Superior temporal gyrus (tissue), 1 donor: ENCODE data around the gene KIF5C.
A peak's percentile ranks its signal among the peaks of the same experiment; 100 is the strongest.
"Not testable (repeated sequence)": the region's sequence is repeated elsewhere in the genome, so short reads cannot be mapped to it uniquely, and the experiment has no call there.

Experiments used
- DNase-seq: peaks from one replicate; pipeline ENCODE4 v3.0.0-alpha.2; 2016; ENCODE audit errors: extremely low spot score

KIF5C gene

DNA sequence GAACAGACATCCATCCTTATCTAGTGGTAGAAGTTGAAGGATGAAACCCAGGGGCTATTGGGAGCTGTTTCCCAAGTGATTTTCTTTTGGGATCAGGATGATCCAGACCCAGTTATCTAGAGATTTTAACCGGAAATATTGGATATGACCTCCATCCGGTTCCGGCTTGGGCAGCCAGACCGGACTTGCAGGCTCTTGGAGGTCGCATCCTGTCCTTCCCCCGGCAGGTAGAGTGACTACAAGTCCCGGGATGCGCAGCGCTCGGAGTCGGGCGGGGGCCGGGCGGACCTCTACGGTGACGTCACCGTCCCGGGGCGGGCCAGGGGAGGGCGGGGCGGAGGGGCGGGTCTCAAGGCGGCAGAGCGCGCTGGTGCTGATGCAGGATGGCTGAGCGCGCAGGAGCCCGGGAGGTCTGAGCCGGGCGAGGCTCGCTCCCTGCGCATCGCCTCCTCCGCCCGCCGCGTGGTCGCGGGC is at the start of gene KIF5C:
TSS of gene KIF5C (plus strand) at position 360 of the 474 bp plus-strand sequence. CDS start 391 bp downstream, outside the sequence.
- DNase-seq, result peak; percentile 84

DNA sequence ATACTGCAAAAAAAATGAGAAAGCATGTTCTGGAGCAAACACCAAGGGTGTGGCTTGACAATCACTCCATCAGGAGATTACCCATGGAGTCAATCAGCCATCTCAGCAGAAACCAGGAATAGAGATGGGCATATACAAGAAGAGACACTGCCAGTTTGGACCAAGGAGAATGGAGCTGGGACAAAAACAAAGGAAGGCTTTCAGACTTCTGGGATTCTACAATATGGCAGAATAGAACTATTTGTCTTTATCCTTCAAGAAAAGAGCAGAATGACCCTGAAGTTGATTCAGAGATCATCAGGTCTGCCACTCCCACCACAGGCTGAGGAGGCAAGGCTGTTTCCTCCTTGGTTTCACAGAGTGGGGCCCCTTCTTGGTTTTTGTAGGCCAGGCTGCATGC is 48.2 kb upstream of the KIF5C start:
- DNase-seq, result no peak

DNA sequence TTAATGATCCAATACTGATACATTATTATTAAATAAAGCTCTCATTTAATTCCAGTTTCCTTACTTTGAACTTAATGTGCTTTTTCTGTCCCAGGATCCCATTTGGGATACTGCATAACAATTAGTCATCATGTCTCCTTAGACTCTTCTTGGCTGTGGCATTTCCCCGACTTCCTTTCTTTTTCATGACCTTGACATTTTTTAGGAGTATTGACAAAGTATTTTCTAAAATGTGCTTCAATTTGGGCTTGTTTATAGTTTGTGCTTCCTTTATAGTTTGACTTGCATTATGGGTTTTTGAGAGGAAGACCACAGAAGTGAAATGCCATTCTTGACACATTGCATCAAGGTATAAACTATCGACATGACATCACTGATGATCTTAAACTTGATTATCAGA is 46.1 kb upstream of the KIF5C start:
- DNase-seq, result no peak

DNA sequence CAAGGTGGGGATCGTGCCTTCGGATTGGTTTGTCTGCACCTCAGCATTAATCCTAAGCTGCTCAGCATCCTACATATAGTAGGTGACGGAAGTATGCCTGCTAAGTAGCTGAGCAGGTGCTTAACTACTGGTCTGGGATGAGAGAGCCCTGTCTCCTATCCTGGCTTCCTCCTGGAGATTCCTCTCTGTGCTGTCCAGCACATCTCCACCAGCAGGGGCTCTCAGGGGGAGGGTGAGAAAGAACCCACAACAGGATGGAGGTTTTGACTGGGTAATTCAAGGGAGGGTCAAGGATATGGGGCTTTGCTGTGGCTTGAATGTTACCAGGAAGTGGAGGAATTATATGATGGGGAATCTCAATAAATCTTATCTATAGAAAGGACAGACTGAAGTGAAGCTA is 45.4 kb upstream of the KIF5C start:
- no peak for DNase-seq

DNA sequence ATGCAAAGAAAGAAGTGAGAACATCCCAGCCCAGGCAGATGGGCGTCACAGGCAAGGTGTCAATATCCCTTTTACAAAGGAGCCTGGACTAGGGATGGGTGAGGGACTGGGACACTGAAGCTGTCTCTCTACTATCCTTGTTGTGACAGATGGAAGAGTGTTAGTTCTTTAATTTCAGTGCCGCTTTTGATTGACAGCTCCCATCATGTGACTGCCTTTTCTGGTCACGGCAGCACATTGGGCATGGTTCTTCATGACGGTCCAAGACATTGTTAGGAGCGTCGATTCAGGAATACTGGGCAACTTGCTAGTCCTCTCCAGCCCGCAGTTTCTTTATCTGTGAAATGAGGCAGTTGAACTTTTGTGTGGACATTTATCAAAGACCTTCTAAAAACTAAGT is 42.4 kb upstream of the KIF5C start:
- no peak for DNase-seq

DNA sequence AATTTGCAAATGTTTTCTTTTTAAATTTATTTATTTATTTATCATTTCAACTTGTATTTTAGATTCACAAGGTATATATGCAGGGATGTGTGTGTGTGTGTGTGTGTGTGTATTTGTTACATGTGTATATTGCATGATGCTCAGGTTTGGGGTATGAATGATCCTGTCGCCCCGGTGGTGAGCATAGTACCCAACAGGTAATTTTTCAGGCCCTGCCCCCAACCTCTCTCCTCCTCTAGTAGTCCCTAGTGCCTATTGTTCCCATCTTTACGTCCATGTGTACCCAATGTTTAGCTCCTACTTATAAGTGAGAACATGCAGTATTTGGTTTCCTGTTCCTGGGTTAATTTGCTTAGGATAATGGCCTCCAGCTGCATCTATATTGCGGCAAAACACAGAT is 33.0 kb upstream of the KIF5C start:
- DNase-seq, result no peak

DNA sequence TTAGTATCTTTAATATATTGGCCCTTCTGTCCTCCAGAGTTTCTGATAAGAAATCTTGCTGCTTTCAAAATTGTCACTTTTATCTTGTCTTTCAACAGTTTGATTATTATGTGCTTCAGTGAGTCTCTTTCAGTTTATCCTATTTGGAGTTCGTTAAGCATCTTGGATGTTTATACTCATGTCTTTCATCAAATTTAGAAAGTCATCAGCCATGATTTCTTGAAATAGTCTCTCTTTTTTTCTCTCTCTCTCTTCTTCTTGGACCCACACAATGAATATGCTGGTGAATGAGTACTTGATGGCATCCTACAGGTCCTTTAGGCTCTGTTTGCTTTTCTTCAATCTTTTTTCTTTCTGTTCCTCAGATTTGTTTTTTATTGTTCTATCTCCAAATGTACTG is 26.9 kb upstream of the KIF5C start:
- no peak for DNase-seq

DNA sequence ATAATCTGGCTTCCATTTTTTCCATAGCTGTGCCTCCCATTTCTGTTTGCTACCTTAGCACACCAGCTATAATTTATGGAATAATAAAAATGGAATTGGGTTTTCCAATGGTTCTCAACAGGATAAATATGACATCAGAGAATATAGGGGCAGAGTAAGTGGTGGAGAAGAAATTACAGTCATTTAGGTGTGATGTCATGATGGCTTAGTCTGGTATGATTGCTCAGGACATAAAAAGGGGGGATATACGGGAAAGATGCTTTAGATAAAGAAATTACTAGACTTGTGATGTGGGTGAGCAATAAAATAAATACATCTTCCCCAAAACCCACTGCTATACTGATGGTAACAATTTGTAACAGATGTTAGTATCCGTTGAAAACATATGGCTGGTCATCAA is 21.6 kb upstream of the KIF5C start:
- DNase-seq, result no peak

DNA sequence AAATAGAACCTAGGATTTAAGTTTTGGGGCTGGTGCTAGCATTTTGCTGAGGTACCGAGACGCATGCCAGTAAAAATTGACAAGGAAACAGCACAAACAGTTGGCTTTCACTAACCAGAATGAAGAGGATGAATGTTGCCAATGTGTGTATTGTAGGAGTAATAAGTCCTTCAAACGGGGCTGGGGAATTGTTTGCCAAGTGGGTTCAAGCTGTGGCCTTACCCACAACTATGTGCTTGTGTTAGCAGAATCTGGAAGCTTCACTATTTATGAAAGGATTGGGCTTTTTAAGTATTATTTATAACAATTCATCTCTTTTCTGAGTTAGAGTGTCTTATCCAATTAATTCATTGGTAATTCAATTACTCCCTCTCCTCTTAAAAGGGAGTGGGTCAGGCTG is 15.0 kb upstream of the KIF5C start:
- no peak for DNase-seq

DNA sequence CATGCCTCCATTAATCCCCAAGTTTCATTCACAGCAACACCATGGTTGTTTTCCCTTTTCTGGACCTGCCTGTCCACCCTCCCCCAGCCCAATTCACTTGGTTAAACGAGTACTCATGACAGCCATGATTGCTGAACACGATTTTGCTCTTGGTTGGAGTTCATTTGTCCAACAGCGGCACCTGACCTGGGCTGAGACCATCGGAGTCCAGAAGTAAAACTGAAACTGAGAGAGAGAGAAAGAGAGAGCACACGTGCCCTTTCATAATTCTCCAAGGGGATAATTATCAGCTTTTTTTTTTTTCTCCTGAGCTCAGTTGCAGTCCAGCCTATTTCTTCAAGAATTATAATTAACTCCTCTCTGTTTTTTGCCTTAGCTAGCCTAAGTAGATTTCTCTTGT is 13.7 kb upstream of the KIF5C start:
- DNase-seq, result no peak

DNA sequence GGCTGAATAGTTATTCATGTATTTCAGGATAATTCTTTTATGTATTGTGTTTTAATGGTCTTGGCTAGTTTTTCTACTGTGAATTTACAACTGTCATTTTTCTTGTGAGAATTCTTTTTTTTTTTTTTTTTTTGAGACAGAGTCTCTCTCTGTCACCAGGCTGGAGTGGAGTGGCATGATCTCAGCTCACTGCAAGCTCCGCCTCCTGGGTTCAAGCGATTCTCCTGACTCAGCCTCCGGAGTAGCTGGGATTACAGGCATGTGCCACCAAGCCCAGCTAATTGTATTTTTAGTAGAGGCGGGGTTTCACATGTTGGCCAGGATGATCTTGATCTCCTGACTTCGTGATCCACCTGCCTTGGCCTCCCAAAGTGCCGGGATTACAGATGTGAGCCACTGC is 12.5 kb upstream of the KIF5C start:
- not testable (repeated sequence) for DNase-seq

DNA sequence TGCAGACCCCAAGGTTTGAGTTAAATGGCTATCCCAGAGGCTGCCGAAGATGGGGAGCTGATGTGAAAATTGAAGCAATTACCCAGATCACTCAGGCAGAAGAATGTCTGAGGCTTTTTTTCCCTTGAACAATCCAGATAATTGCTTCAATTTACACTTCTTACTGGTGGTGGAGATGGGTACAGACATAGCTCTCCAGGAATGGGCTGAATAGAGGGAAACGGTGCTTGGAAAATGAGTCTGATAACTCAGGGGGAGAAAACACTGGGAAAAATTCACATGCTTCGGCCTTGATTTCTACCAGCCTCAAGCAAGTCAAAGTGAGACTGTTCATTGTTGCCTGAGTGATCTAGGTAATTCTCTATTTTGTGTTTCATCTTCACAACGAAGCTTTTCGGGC is 9.5 kb upstream of the KIF5C start:
- DNase-seq, result no peak

DNA sequence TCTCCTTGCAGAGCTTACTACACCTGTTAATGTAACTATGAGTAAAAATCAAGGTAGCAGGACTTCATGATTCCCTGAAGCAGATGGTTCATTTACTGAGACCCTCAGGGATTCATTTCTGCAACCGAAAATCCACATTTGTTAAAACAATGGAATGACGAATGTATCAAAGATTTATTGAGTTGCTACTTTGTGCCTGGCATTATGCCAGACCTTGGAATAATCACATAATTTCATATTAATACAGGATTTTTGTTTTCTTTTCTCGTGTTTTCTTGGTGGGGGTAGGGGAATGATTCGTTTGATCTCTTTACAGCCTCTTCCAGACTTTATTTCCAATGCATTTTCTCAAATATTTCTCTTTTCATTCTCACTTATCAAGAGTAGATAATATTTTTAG is 8.9 kb upstream of the KIF5C start:
- no peak for DNase-seq

DNA sequence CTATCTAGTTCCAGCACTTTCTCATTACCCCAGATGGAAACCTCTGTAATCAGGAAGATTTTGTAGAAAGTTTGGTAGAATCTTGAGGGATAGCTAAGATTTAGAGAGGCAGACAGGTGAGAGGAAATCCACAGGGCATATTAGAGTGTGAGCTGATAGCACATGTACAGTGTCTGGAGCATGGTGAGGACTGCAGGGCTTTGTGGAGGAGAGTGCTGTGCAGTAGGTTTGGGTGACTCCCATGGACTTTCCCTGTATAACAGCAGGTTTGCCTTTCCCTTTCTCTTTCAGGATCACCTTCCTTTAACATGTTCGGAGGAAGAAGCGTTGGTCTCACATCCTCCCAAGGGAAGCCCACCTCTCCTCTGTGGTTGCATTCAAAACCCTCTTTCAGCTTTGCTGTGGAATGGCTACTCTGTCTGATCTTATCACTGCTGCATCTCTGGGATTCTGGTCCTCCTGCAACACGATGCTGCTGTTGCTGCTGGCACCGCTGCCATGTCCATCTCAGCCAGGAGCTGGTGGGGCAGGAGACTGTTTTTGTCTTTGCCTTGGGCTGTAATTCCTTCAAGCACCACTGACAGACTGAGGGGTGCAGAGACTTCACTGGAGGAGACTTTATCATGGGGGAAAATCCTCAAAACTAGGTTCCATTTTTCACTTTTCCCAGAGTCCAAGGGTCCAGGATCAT is 7.8 kb upstream of the KIF5C start:
- DNase-seq, result no peak

DNA sequence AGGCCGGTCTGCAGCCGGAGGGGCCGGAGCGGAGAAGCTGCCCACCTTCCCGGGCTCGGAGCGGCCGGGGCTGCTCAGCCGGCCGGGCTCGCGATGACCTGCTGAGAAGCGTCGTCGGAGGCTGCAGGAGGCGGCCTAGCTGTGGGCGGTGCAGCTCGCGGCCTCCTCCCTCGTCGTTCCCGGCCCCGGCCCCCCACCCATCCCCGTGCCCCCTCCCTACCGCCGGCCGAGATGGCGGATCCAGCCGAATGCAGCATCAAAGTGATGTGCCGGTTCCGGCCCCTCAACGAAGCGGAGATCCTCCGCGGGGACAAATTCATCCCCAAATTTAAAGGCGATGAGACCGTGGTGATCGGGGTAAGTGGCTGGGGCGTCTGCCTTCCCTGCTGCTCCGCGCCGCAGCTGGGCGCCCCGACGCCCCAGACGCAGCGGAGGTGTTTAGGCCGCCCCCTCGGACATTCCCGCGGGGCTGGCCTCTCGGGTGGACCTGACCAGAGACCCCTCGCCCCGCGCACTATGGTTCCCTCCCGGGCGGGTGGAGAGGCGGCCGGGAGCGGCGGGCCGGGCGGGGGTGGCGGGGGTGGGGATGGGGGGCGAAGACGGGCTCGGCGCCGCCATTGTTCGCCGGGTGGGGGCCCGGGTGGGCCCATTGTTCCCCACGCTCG is 492 bp downstream of the KIF5C start:
- no peak for DNase-seq

DNA sequence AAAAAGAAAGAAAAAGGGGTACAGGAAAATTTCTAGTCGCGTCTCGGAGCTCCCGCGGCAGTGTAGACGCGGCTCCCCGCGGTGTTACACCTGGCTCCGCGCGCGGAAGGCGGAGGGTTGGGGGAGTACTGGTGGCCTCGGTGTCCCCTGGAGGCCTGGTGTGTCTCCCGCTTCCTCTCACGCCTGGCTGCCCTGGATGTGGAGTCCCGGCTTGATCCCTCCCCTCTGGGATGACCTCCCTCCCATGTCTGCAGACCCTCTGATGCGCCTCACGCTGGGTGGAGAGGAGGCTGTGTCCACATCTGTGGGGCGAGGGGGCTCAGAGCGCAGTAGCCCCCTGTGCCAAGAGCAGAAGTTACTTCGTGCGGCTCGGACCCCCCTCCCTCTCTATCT is 1.2 kb downstream of the KIF5C start:
- DNase-seq, result no peak

DNA sequence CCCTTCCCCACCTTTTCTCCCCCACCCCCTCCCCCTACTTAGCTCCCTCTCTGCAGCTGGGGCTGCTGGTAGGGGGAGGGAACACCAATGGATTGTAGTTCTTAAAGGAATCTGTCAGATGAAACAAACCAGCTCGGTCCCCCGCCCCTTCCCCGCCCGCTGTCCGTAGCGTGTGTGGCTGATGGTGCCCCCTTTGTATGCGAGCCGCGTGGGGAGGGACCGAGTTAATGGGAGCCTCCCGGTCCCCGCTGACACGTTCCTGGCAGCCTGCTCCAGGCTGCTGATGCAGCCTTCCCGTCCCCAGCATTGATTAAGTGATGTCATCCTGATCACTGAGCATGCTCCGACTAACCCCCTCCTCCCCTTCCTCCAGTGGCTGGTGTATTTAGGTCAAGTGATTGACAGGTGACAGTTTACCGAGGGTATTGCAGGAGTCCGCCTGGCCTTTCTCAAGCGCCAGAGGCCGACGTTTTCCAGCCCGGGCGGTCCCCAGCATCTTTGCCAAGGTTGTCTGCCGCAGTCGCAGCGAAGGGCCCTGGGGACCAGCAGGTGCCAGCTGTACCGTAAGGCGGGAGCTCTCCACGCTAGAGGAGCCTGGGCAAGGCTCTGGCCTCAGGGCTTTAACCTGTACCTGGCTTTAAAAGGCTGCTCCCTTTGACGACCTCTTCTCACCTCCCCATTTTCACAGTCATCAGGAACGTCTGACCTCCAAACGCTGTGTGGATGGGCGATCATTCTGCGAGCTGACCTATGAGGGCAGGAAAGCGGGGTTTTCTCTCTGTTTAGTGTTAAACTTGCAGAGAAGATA is 1.8 kb downstream of the KIF5C start:
- peak; percentile 81 for DNase-seq

DNA sequence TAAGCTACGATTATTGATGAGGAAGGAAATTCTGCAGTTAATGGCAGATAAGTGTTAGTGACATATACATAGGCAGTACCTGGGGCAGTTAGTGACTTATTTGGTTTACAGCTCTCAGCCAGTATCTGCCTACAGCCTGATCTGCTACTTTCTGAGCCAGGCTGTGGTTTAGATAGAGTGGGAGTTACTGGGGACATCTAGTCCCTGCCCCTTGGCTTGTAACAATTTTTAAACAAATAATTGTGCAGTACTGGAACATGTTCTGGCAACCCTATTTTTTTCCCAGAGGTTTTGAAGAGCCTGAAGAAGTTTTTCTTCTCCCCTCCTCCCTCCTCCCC is 2.3 kb downstream of the KIF5C start:
- no peak for DNase-seq

DNA sequence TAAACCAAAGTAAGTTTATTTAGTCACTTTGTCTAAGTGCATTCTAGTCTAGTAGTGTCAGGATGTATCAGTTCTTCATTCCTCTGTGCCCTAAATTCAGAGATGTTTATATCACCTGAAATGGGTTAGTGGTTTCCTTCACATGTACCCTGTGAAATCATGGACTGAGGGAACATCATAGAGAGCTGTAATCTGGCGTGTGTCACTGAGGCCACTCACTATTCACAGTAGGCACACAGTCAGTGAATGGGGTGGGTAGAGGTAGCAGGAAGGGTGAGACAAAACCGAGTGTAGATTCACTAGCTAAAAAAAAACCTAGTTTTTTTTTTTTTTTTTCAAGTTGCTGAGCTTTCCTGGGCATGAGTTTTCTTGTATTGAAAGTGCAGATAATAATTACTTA is 5.6 kb downstream of the KIF5C start:
- no peak for DNase-seq

DNA sequence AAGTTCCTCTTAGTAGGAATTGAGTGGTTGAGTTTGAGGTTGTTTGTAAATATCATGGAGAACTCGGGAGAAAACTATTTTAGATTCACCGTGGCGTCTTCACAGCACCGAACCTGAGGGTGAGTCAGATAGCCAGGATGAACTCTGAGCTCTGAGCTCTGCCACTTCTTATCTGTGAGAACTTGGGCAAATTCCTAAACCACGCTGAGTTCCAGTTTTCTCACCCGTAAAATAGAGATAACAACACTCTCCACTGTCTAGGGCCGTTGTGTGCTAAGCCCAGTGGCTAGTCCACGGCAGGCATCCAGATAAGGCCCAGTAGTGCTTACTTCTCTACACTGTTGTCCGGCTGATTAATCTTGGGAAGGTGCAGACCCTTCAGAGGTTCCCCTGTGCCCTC is 7.0 kb downstream of the KIF5C start:
- DNase-seq, result no peak

DNA sequence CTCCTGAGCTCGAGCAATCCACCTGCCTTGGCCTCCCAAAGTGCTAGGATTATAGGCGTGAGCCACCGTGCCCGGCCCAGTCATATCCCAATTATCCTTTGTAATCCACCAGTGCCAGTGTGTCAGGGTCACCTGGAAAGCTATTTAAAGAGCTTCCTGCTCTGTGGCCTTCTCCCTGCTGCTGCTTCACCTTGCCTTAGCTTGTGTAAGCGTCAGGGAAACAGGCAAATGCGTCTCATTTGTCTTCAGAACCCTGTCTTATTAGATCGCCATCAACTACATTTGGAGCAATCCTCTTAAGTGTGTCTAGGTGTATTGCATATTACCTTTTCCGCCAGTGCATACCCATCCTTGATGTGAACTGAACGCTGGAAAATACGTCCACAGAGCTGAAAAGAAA is 10.2 kb downstream of the KIF5C start:
- DNase-seq, result no peak

DNA sequence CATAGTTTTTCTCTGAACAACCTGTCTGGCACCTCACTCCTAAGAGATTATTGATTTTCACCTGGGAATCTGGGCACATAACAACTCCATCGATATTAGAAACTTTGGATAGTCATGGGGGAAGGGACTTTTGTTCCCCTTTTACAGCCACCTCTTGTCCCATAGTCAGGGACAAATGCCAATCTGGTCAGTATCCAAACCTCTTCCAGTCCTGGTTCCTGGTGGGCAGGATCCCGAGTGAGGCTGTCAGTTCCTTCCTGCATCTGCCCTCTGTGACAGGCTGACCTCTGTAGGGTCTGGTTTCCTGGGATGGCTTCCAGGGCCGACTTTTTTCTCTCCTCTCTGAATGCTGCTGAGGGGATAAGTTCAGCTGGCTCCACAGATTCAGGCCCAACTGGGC is 11.0 kb downstream of the KIF5C start:
- DNase-seq, result no peak
